Breast epithelium (tissue), 4 donors: ENCODE results near the gene OSR1. TPM values are rescaled to one million over a fixed set of nuclear protein-coding genes. Genes with fewer than 3 reads are reported as not detected.

ENCODE experiments used
- DNase-seq, 2 donors: peaks; one replicate each; pipeline ENCODE4 v3.0.0-alpha.2; 2019; ENCODE audit warnings: low spot score in 2 of 2
- H3K27ac ChIP-seq, 2 donors: fragments of 200-600 bp; sonication (generic) in 1 of 2; one replicate each; pipeline ENCODE4 v1.5.1; 2016 to 2019; ENCODE audit warnings: mild to moderate bottlenecking in 1 of 2
- H3K27me3 ChIP-seq, 2 donors: fragments of 200-600 bp; sonication (generic) in 1 of 2; one replicate each; pipeline versions ENCODE4 v1.5.1 to v1.6.0; 2017 to 2019; ENCODE audit warnings: control low read depth in 1 of 2, mild to moderate bottlenecking in 1 of 2
- H3K36me3 ChIP-seq: fragments of 200-600 bp; one replicate; pipeline ENCODE4 v1.5.1; 2019
- H3K4me1 ChIP-seq, 2 donors: fragments of 200-600 bp; sonication (generic); one replicate each; pipeline ENCODE4 v1.5.1; 2016 to 2019; ENCODE audit warnings: control low read depth in 1 of 2
- H3K4me3 ChIP-seq, 3 donors: fragments of 200-600 bp; sonication (generic); 1 replicate in 2 of 3; 2 replicates in 1 of 3; pipeline ENCODE4 v1.5.1; 2016 to 2019; ENCODE audit warnings: mild to moderate bottlenecking in 3 of 3, moderate library complexity in 2 of 3
- H3K9me3 ChIP-seq, 2 donors: fragments of 200-600 bp; sonication (generic) in 1 of 2; one replicate each; pipeline ENCODE4 v1.5.1; 2016 to 2019; ENCODE audit warnings: control low read depth in 1 of 2
- POLR2A ChIP-seq: fragments of 450-650 bp; IDR thresholded peaks from one replicate; pipeline ENCODE4 v1.6.1; 2016; ENCODE audit warnings: antibody characterized with exemption, mild to moderate bottlenecking, moderate library complexity
- POLR2AphosphoS5 ChIP-seq, 3 donors: sonication (generic); formaldehyde crosslinking; IDR thresholded peaks; one replicate each; pipeline ENCODE4 v1.6.1; 2017; ENCODE audit warnings: antibody characterized with exemption in 3 of 3
- intact Hi-C: fragments of 100-400 bp; cut with DNase I; formaldehyde crosslinking; loops from one replicate; pipeline ENCODE4 v1.15.1; 2023; ENCODE audit warnings: low total_unique reads
- total RNA-seq, 3 donors: library from RNA; depleted of rRNA; stranded (reverse); fragments of >200 nt; gene quantifications; one replicate each; pipeline ENCODE4 v1.1.0, GENCODE V29; 2016
- TF ChIP-seq, protein P1 (sequence below), 3 donors: fragments of 450-650 bp; IDR thresholded peaks; one replicate each; pipeline ENCODE4 v1.5.1; 2016 to 2017; ENCODE audit warnings: antibody characterized with exemption in 3 of 3, mild to moderate bottlenecking in 3 of 3, moderate library complexity in 3 of 3

OSR1 gene
- total RNA-seq, 3 donors from 2014 or later, result 18.7 to 40.0 (median 34.1) TPM

GRCh38 chr2:19356545-19357401 is 1.6 kb downstream of the OSR1 start:
- Histone ChIP-seq H3K27me3 (peaks cover 0 to 30% of the 10 kb centered on the region in 2 donors), H3K36me3 (no peaks in the 10 kb centered on the region), H3K4me1 (no peaks in the 10 kb centered on the region), H3K9me3 (no peaks in the 10 kb centered on the region), H3K27ac (peak overlapping the region; percentile 74 to 92), H3K4me3 (peak overlapping the region; percentile 59 to 80 (median 71))
- DNase-seq, result no peak
- intact Hi-C loops, result no loop called here
- TF ChIP-seq, protein P1, sequence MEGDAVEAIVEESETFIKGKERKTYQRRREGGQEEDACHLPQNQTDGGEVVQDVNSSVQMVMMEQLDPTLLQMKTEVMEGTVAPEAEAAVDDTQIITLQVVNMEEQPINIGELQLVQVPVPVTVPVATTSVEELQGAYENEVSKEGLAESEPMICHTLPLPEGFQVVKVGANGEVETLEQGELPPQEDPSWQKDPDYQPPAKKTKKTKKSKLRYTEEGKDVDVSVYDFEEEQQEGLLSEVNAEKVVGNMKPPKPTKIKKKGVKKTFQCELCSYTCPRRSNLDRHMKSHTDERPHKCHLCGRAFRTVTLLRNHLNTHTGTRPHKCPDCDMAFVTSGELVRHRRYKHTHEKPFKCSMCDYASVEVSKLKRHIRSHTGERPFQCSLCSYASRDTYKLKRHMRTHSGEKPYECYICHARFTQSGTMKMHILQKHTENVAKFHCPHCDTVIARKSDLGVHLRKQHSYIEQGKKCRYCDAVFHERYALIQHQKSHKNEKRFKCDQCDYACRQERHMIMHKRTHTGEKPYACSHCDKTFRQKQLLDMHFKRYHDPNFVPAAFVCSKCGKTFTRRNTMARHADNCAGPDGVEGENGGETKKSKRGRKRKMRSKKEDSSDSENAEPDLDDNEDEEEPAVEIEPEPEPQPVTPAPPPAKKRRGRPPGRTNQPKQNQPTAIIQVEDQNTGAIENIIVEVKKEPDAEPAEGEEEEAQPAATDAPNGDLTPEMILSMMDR (IDR thresholded peaks at IDR 0.05), result no peak
- TF ChIP-seq POLR2AphosphoS5 (IDR thresholded peaks at IDR 0.05), result peak in 1 of 3 donors; percentile 37

GRCh38 chr2:19355931-19356544 is 2.4 kb downstream of the OSR1 start:
- intact Hi-C loops, result no loop called here
- DNase-seq, result no peak
- Histone ChIP-seq H3K27me3 (peaks cover 0 to 30% of the 10 kb centered on the region in 2 donors), H3K9me3 (no peaks in the 10 kb centered on the region), H3K4me3 (peak overlapping the region; percentile 59 to 80 (median 71)), H3K27ac (peak overlapping the region; percentile 74 to 92), H3K36me3 (no peaks in the 10 kb centered on the region), H3K4me1 (no peaks in the 10 kb centered on the region)
- TF ChIP-seq POLR2AphosphoS5 (IDR thresholded peaks at IDR 0.05) (no peak), POLR2A (no peak)
- TF ChIP-seq, protein P1 (IDR thresholded peaks at IDR 0.05), result no peak

- H3K4me3 ChIP-seq, result peak overlapping the region; percentile 59 to 80 (median 71)
These were observed 3.0 kb downstream of the OSR1 start for GRCh38 chr2:19355416-19355821.

DNA sequence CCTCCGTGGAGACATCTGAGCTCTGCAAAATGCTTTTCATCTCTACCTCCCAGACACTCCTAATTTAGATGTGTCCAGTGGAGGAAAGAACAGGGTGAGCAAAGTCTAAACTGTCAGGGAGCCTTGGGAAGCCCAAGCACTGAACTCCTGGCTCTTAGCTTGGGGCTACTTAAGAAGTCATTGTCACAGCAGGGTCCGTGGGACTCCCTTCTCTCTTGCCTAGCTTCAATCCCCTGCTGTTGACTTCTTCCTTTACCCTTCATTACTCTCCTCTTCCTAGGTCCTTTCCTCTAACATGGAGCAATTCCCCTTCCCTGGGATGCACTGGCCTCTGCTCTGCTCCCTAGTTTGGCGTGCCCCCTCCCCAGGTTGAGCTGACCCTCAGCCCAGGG is 3.4 kb downstream of the OSR1 start:
- H3K27me3 ChIP-seq, result peaks cover 0 to 30% of the 10 kb centered on the region in 2 donors

More at GRCh38 chr2:19355416-19355821, 3.0 kb downstream of the OSR1 start:
- no peak for DNase-seq
- H3K9me3 ChIP-seq, result no peaks in the 10 kb centered on the region
- intact Hi-C loops, result no loop called here
- peaks cover 0 to 30% of the 10 kb centered on the region in 2 donors for H3K27me3 ChIP-seq
- no peaks in the 10 kb centered on the region for H3K36me3 ChIP-seq
- H3K27ac ChIP-seq, result peak overlapping the region; percentile 74 to 92
- no peaks in the 10 kb centered on the region for H3K4me1 ChIP-seq
- TF ChIP-seq, protein P1 (IDR thresholded peaks at IDR 0.05), result no peak
- no peak for TF ChIP-seq POLR2AphosphoS5 (IDR thresholded peaks at IDR 0.05)
- no peak for TF ChIP-seq POLR2A

More for the DNA sequence above, 3.4 kb downstream of the OSR1 start:
- Histone ChIP-seq H3K27ac (peak overlapping the region; percentile 74 to 92), H3K36me3 (no peaks in the 10 kb centered on the region), H3K9me3 (no peaks in the 10 kb centered on the region), H3K4me3 (peak overlapping the region; percentile 59 to 80 (median 71)), H3K4me1 (no peaks in the 10 kb centered on the region)
- intact Hi-C loops, result no loop called here
- no peak for DNase-seq
- TF ChIP-seq POLR2AphosphoS5 (IDR thresholded peaks at IDR 0.05) (no peak), POLR2A (no peak)
- TF ChIP-seq, protein P1 (IDR thresholded peaks at IDR 0.05), result no peak
